Loucy (cell line): ENCODE measurements around the gene HDAC11.

ENCODE experiments used
- H2AFZ ChIP-seq: fragments of 200-600 bp; sonication (generic); 2 replicates; pipeline ENCODE4 v1.6.0; 2016; ENCODE audit warnings: antibody characterized with exemption, mild to moderate bottlenecking, low read length, moderate library complexity
- H3F3A ChIP-seq: fragments of 200-600 bp; 2 replicates; pipeline ENCODE4 v1.6.0; 2016; ENCODE audit warnings: antibody characterized with exemption, low read depth, mild to moderate bottlenecking
- H3K27me3 ChIP-seq: fragments of 200-600 bp; sonication (generic); 2 replicates; pipeline ENCODE4 v1.6.1; 2014; ENCODE audit warnings: low read length, mild to moderate bottlenecking; ENCODE audit not compliant: insufficient read depth, poor library complexity, severe bottlenecking
- H3K36me3 ChIP-seq: fragments of 200-600 bp; sonication (generic); 2 replicates; pipeline ENCODE4 v1.6.1; 2016; ENCODE audit warnings: low read length; ENCODE audit not compliant: insufficient read depth
- H3K4me1 ChIP-seq: fragments of 200-600 bp; sonication (generic); 2 replicates; pipeline ENCODE4 v1.5.1; 2014; ENCODE audit warnings: low read length, mild to moderate bottlenecking; ENCODE audit not compliant: insufficient read depth, poor library complexity, severe bottlenecking
- H3K4me2 ChIP-seq: fragments of 200-600 bp; sonication (generic); 2 replicates; pipeline ENCODE4 v1.6.0; 2014; ENCODE audit warnings: antibody characterized with exemption, low read length, low read depth, mild to moderate bottlenecking; ENCODE audit not compliant: poor library complexity, severe bottlenecking
- H3K4me3 ChIP-seq: fragments of 200-600 bp; sonication (generic); 2 replicates; pipeline ENCODE4 v1.5.1; 2014; ENCODE audit warnings: low read length, mild to moderate bottlenecking, mixed read lengths; ENCODE audit not compliant: poor library complexity, severe bottlenecking
- H3K79me2 ChIP-seq: fragments of 200-600 bp; sonication (generic); 2 replicates; pipeline ENCODE4 v1.6.1; 2014; ENCODE audit warnings: low read length; ENCODE audit not compliant: insufficient read depth
- H3K9ac ChIP-seq: fragments of 200-600 bp; sonication (generic); 2 replicates; pipeline ENCODE4 v1.6.0; 2014; ENCODE audit warnings: mild to moderate bottlenecking, low read depth, low read length, moderate library complexity; ENCODE audit not compliant: poor library complexity, severe bottlenecking
- H3K9me2 ChIP-seq: fragments of 200-600 bp; sonication (generic); replicated peaks from 2 replicates; pipeline ENCODE4 v1.6.1; 2016; ENCODE audit warnings: low read depth, low read length, mixed read lengths
- H3K9me3 ChIP-seq: fragments of 200-600 bp; sonication (generic); 2 replicates; pipeline ENCODE4 v1.6.1; 2014; ENCODE audit warnings: mild to moderate bottlenecking, antibody characterized with exemption, low read length, low read depth; ENCODE audit not compliant: insufficient read depth
- H4K20me1 ChIP-seq: fragments of 200-600 bp; sonication (generic); 2 replicates; pipeline ENCODE4 v1.6.0; 2014; ENCODE audit warnings: antibody characterized with exemption, low read length, mild to moderate bottlenecking; ENCODE audit not compliant: insufficient read depth, poor library complexity, severe bottlenecking
- EZH2phosphoT487 ChIP-seq: fragments of 200-600 bp; IDR thresholded peaks from 2 replicates; pipeline ENCODE4 v1.6.1; 2018; ENCODE audit warnings: antibody characterized with exemption, mild to moderate bottlenecking, moderate library complexity, borderline replicate concordance
- TF ChIP-seq, protein P1 (sequence below): fragments of 200-600 bp; sonication (generic); conservative IDR thresholded peaks from 2 replicates; pipeline ENCODE4 v1.5.1; 2014; ENCODE audit warnings: mild to moderate bottlenecking, antibody characterized with exemption, low read length

HDAC11 gene

GRCh38 chr3:13550791-13551360, 70.8 kb downstream of the HDAC11 start:
- H3K36me3 ChIP-seq, result no peaks in the 10 kb centered on the region
- no peak overlapping the region for H3K4me2 ChIP-seq
- no peak overlapping the region for H3K4me3 ChIP-seq
- no peaks in the 10 kb centered on the region for H3K9me2 ChIP-seq
- peaks cover 12% of the 10 kb centered on the region for H3K4me1 ChIP-seq
- no peaks in the 10 kb centered on the region for H4K20me1 ChIP-seq
- H3K27me3 ChIP-seq, result no peaks in the 10 kb centered on the region
- no peak overlapping the region for H2AFZ ChIP-seq
- no peak for TF ChIP-seq EZH2phosphoT487
- TF ChIP-seq, protein P1, sequence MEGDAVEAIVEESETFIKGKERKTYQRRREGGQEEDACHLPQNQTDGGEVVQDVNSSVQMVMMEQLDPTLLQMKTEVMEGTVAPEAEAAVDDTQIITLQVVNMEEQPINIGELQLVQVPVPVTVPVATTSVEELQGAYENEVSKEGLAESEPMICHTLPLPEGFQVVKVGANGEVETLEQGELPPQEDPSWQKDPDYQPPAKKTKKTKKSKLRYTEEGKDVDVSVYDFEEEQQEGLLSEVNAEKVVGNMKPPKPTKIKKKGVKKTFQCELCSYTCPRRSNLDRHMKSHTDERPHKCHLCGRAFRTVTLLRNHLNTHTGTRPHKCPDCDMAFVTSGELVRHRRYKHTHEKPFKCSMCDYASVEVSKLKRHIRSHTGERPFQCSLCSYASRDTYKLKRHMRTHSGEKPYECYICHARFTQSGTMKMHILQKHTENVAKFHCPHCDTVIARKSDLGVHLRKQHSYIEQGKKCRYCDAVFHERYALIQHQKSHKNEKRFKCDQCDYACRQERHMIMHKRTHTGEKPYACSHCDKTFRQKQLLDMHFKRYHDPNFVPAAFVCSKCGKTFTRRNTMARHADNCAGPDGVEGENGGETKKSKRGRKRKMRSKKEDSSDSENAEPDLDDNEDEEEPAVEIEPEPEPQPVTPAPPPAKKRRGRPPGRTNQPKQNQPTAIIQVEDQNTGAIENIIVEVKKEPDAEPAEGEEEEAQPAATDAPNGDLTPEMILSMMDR, result no peak
- H3K9me3 ChIP-seq, result no peaks in the 10 kb centered on the region
- no peak overlapping the region for H3K9ac ChIP-seq
- no peaks in the 10 kb centered on the region for H3K79me2 ChIP-seq
- H3F3A ChIP-seq, result no peaks in the 10 kb centered on the region

DNA sequence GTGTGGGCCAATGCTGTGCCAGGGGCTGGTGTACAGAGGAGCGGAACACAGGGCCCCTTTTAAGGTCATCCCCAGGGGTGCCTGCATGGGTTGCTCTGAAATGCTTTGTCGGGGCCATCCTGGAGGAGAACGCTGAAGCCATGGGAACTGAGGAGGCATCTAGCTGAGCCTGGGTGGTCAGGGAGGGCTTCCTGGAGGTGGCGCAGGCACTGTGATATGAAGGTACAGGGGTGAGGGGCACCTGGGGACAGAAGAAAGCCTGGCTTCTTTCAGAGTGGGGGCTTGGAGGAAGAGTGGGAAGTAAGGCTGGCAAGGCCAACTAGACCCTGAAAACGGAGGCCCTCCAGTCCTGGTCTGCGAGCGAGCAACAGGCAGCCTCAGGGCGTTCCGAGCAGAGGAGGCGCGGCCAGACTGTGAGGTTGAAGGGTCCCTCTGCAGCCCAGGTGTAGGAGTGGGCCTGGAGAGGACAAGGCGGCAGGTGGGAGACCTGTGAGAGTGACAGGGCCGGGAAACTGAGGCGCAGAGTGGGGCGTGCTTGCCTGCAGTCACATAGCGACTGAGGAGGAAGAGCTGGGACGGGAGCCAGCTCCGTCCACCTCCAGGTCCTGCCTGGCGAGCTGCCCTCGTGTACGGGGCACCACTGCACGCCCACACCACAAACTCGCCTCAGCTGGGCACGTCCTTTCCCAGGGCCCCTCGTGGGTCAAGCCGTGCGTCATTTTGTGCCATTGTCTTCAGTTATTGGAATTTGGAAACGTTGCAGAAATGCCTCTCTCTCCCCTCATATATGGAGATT, 72.9 kb downstream of the HDAC11 start:
- H3K4me1 ChIP-seq, result peaks cover 22% of the 10 kb centered on the region
- no peaks in the 10 kb centered on the region for H3K27me3 ChIP-seq
- TF ChIP-seq, protein P1, result no peak
- no peak for TF ChIP-seq EZH2phosphoT487
- H3K4me2 ChIP-seq, result no peak overlapping the region
- H3K36me3 ChIP-seq, result no peaks in the 10 kb centered on the region
- no peak overlapping the region for H2AFZ ChIP-seq
- no peaks in the 10 kb centered on the region for H3K9me2 ChIP-seq
- H4K20me1 ChIP-seq, result no peaks in the 10 kb centered on the region
- no peak overlapping the region for H3K4me3 ChIP-seq
- H3F3A ChIP-seq, result no peaks in the 10 kb centered on the region
- no peaks in the 10 kb centered on the region for H3K79me2 ChIP-seq
- H3K9me3 ChIP-seq, result no peaks in the 10 kb centered on the region
- no peak overlapping the region for H3K9ac ChIP-seq

DNA sequence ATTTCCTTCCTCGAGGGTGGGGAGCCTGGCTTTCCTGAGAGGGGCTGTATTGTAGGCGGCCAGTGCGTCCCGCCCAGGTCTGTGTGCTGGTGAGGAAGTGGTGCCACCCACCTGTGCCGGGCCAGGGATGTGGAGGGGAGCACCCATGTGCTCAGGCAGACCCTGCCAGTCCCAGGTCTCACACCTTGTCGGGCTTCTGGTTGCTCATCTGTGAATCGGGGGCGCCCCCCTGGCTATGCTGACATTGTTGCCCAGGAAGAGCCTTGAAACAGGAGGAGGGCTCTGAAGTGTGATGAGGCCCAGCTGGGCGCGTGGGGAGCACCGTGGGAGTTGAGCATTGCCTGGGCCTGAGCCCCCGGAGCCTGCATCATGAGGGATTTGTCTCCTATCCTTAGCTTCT, 73.6 kb downstream of the HDAC11 start:
- H3K79me2 ChIP-seq, result no peaks in the 10 kb centered on the region
- H3K9ac ChIP-seq, result no peak overlapping the region
- no peaks in the 10 kb centered on the region for H3K9me2 ChIP-seq
- TF ChIP-seq, protein P1, result no peak
- no peak for TF ChIP-seq EZH2phosphoT487
- no peaks in the 10 kb centered on the region for H3K27me3 ChIP-seq
- H3K4me1 ChIP-seq, result peaks cover 22% of the 10 kb centered on the region
- no peak overlapping the region for H3K4me3 ChIP-seq
- H2AFZ ChIP-seq, result no peak overlapping the region
- H3K36me3 ChIP-seq, result no peaks in the 10 kb centered on the region
- no peak overlapping the region for H3K4me2 ChIP-seq
- no peaks in the 10 kb centered on the region for H3K9me3 ChIP-seq
- H3F3A ChIP-seq, result no peaks in the 10 kb centered on the region
- H4K20me1 ChIP-seq, result no peaks in the 10 kb centered on the region
